HG03060 (cell line): ENCODE measurements around the gene EIF5AL1.
"Not testable (repeated sequence)": the region's sequence is repeated elsewhere in the genome, so short reads cannot be mapped to it uniquely, and the experiment has no call there.

Source experiments
- ATAC-seq: cut with Tn5 transposase; IDR thresholded peaks from one replicate; pipeline ENCODE4 v1.9.1; 2021; ENCODE audit warnings: low read depth, moderate number of reproducible peaks; ENCODE audit not compliant: unreplicated experiment

The EIF5AL1 gene

GRCh38 chr10:79509306-79509933, 2.9 kb upstream of the EIF5AL1 start:
- not testable (repeated sequence) for ATAC-seq

- not testable (repeated sequence) for ATAC-seq
Measured at GRCh38 chr10:79509934-79510508, 2.3 kb upstream of the EIF5AL1 start.

- ATAC-seq, result not testable (repeated sequence)
Measured at GRCh38 chr10:79516532-79517205, 4.3 kb downstream of the EIF5AL1 start.

GRCh38 chr10:79517567-79517966, 5.2 kb downstream of the EIF5AL1 start:
- ATAC-seq, result not testable (repeated sequence)

- not testable (repeated sequence) for ATAC-seq
Measured at GRCh38 chr10:79521751-79522150, 9.4 kb downstream of the EIF5AL1 start.

- not testable (repeated sequence) for ATAC-seq
Measured at GRCh38 chr10:79522464-79522863, 10.1 kb downstream of the EIF5AL1 start.

GRCh38 chr10:79523157-79523853, 11.0 kb downstream of the EIF5AL1 start:
- ATAC-seq, result not testable (repeated sequence)

- peak; percentile 90 for ATAC-seq
Measured at GRCh38 chr10:79525049-79525710, 12.8 kb downstream of the EIF5AL1 start.

- ATAC-seq, result not testable (repeated sequence)
Measured at GRCh38 chr10:79528261-79528660, 15.9 kb downstream of the EIF5AL1 start.

GRCh38 chr10:79533142-79533902, 21.0 kb downstream of the EIF5AL1 start:
- not testable (repeated sequence) for ATAC-seq

GRCh38 chr10:79533903-79534175, 21.5 kb downstream of the EIF5AL1 start:
- ATAC-seq, result not testable (repeated sequence)

GRCh38 chr10:79538311-79538710, 26.0 kb downstream of the EIF5AL1 start:
- ATAC-seq, result not testable (repeated sequence)

GRCh38 chr10:79540930-79541329, 28.6 kb downstream of the EIF5AL1 start:
- ATAC-seq, result peak; percentile 87

- ATAC-seq, result no peak
Measured at GRCh38 chr10:79542626-79543025, 30.3 kb downstream of the EIF5AL1 start.

- not testable (repeated sequence) for ATAC-seq
Measured at GRCh38 chr10:79544408-79544807, 32.1 kb downstream of the EIF5AL1 start.

GRCh38 chr10:79544926-79545659, 32.8 kb downstream of the EIF5AL1 start:
- not testable (repeated sequence) for ATAC-seq

- ATAC-seq, result not testable (repeated sequence)
Measured at GRCh38 chr10:79547128-79547527, 34.8 kb downstream of the EIF5AL1 start.

- ATAC-seq, result no peak
Measured at GRCh38 chr10:79547973-79548372, 35.6 kb downstream of the EIF5AL1 start.

GRCh38 chr10:79552143-79552542, 39.8 kb downstream of the EIF5AL1 start:
- ATAC-seq, result no peak
